HCT116 (cell line): Measurements from ENCODE around the gene KRCC1. TPM values are rescaled to one million over a fixed set of nuclear protein-coding genes. Genes with fewer than 3 reads are reported as not detected.

Experiments used
- ATAC-seq: fragments of 200-7000 bp; cut with Tn5 transposase; 2 replicates; pipeline ENCODE4 v1.9.1; 2020; ENCODE audit warnings: mild to moderate bottlenecking, moderate library complexity
- BruUV-seq: library from RNA; stranded (reverse); fragments of 400-500 nt; replicated peaks from 2 replicates; lab custom pipeline; 2021; lab: Mats Ljungman, UMichigan
- CTCF ChIA-PET: fragments of 300-600 bp; sonication (Branson Sonifier 250); formaldehyde crosslinking; loops from one replicate; lab custom pipeline; 2021; ENCODE audit warnings: antibody characterized with exemption; lab: Charles Lee
- POLR2A ChIA-PET: fragments of 300-600, 350-600 bp; sonication (Branson Sonifier 250); formaldehyde crosslinking; loops from one replicate; lab custom pipeline; 2021; ENCODE audit warnings: antibody characterized with exemption; lab: Charles Lee
- RAD21 ChIA-PET, 2 experiments: fragments of 300-600 bp; sonication (Branson Sonifier 250); formaldehyde crosslinking; loops; one replicate each; lab custom pipeline; 2023; ENCODE audit warnings: low total read pairs in 2 of 2; ENCODE audit not compliant: uncharacterized antibody in 2 of 2, unreplicated experiment in 2 of 2, low non-redundant PET in 1 of 2; lab: Charles Lee
- DNase-seq: peaks from one replicate; pipeline ENCODE4 v3.0.0-alpha.2; 2010; ENCODE audit warnings: low read depth, low spot score
- H2AFZ ChIP-seq: fragments of 200-600 bp; shearing (Covaris generic), sonication (generic); 2 replicates; pipeline ENCODE4 v1.6.1; 2017; ENCODE audit warnings: low read depth, mixed run types, mixed read lengths, antibody characterized with exemption, low read length; ENCODE audit not compliant: poor library complexity, severe bottlenecking
- H3K27ac ChIP-seq: 2 replicates; pipeline ENCODE4 v1.5.1; 2012; ENCODE audit warnings: low read depth, low read length
- H3K27me3 ChIP-seq: fragments of 200-600 bp; sonication (generic); 2 replicates; pipeline ENCODE4 v1.6.1; 2016; ENCODE audit warnings: mixed run types, low read length, mixed read lengths; ENCODE audit not compliant: insufficient read depth
- H3K36me3 ChIP-seq, 2 experiments: fragments of 200-500 bp in 1 of 2; fragments of 200-600 bp in 1 of 2; sonication (Bioruptor generic) in 1 of 2; sonication (generic) in 1 of 2; 2 replicates each; pipeline versions ENCODE4 v1.5.1 to v1.6.1; 2014 to 2016; ENCODE audit warnings: low read length in 2 of 2, inconsistent platforms in 1 of 2, mixed read lengths in 1 of 2, mixed run types in 1 of 2; ENCODE audit not compliant: insufficient read depth in 2 of 2, control insufficient read depth in 1 of 2
- H3K4me1 ChIP-seq, 2 experiments: fragments of 200-600 bp in 1 of 2; sonication (generic) in 1 of 2; 2 replicates each; pipeline versions ENCODE4 v1.5.1 to v1.6.1; 2012 to 2017; ENCODE audit warnings: low read length in 2 of 2, inconsistent platforms in 1 of 2, mild to moderate bottlenecking in 1 of 2, mixed read lengths in 1 of 2, mixed run types in 1 of 2, moderate library complexity in 1 of 2; ENCODE audit not compliant: insufficient read depth in 2 of 2, control insufficient read depth in 1 of 2
- H3K4me2 ChIP-seq: fragments of 200-600 bp; sonication (generic); 2 replicates; pipeline ENCODE4 v1.6.1; 2017; ENCODE audit warnings: mixed run types, low read length, mixed read lengths
- H3K4me3 ChIP-seq, 2 experiments: fragments of 200-600 bp in 1 of 2; sonication (generic) in 1 of 2; replicated peaks in 1 of 2; 2 replicates each; pipeline ENCODE4 v1.5.1; 2011 to 2016; ENCODE audit warnings: low read length in 2 of 2, control low read depth in 1 of 2, low read depth in 1 of 2, mild to moderate bottlenecking in 1 of 2, mixed read lengths in 1 of 2, mixed run types in 1 of 2
- H3K79me2 ChIP-seq: fragments of 200-600 bp; sonication (generic); 2 replicates; pipeline ENCODE4 v1.6.1; 2017; ENCODE audit warnings: mild to moderate bottlenecking, mixed run types, low read length, moderate library complexity, mixed read lengths; ENCODE audit not compliant: insufficient read depth
- H3K9ac ChIP-seq: fragments of 200-600 bp; sonication (generic); 2 replicates; pipeline ENCODE4 v1.6.1; 2016; ENCODE audit warnings: low read length, mixed read lengths
- H3K9me2 ChIP-seq: fragments of 200-600 bp; sonication (generic), shearing (Covaris generic); 2 replicates; pipeline ENCODE4 v1.6.1; 2017; ENCODE audit warnings: mixed run types, mild to moderate bottlenecking, moderate library complexity; ENCODE audit not compliant: insufficient read depth
- H3K9me3 ChIP-seq, 2 experiments: fragments of 200-500 bp in 1 of 2; fragments of 200-600 bp in 1 of 2; sonication (Bioruptor generic) in 1 of 2; sonication (generic) in 1 of 2; 2 replicates each; pipeline ENCODE4 v1.6.1; 2014 to 2017; ENCODE audit warnings: low read length in 2 of 2, mixed read lengths in 2 of 2, inconsistent platforms in 1 of 2, low read depth in 1 of 2, mild to moderate bottlenecking in 1 of 2, mixed run types in 1 of 2, moderate library complexity in 1 of 2; ENCODE audit not compliant: control insufficient read depth in 1 of 2, insufficient read depth in 1 of 2
- H4K20me1 ChIP-seq: fragments of 200-600 bp; sonication (generic), shearing (Covaris generic); 2 replicates; pipeline ENCODE4 v1.6.1; 2017; ENCODE audit warnings: mixed run types, mild to moderate bottlenecking, moderate library complexity; ENCODE audit not compliant: insufficient read depth
- CEBPB ChIP-seq: IDR thresholded peaks from 2 replicates; pipeline ENCODE4 v1.6.1; 2012; ENCODE audit warnings: low read depth
- ELF1 ChIP-seq: IDR thresholded peaks from 2 replicates; pipeline ENCODE4 v1.6.1; 2012; ENCODE audit warnings: low read depth, borderline replicate concordance
- EZH2phosphoT487 ChIP-seq: fragments of 200-600 bp; IDR thresholded peaks from 2 replicates; pipeline ENCODE4 v1.6.1; 2018; ENCODE audit warnings: antibody characterized with exemption, borderline replicate concordance
- FOSL1 ChIP-seq: IDR thresholded peaks from 2 replicates; pipeline ENCODE4 v1.6.1; 2012; ENCODE audit warnings: low read depth
- JUND ChIP-seq: IDR thresholded peaks from 2 replicates; pipeline ENCODE4 v1.6.1; 2012
- POLR2AphosphoS5 ChIP-seq: IDR thresholded peaks from 2 replicates; pipeline ENCODE4 v1.6.1; 2011; ENCODE audit warnings: mild to moderate bottlenecking, low read depth, low read length, moderate library complexity
- RAD21 ChIP-seq: IDR thresholded peaks from 2 replicates; pipeline ENCODE4 v1.6.1; 2012; ENCODE audit warnings: low read depth, mild to moderate bottlenecking
- REST ChIP-seq: IDR thresholded peaks from 2 replicates; pipeline ENCODE4 v1.6.1; 2012; ENCODE audit warnings: low read depth
- SP1 ChIP-seq: IDR thresholded peaks from 2 replicates; pipeline ENCODE4 v1.6.1; 2012; ENCODE audit warnings: low read depth
- SRF ChIP-seq: IDR thresholded peaks from 2 replicates; pipeline ENCODE4 v1.6.1; 2012; ENCODE audit warnings: low read depth
- TCF7L2 ChIP-seq: IDR thresholded peaks from 2 replicates; pipeline ENCODE4 v1.7.0; 2011; ENCODE audit warnings: borderline replicate concordance, inconsistent platforms; ENCODE audit not compliant: insufficient read depth, insufficient read length; ENCODE audit errors: extremely low read depth
- YY1 ChIP-seq: IDR thresholded peaks from 2 replicates; pipeline ENCODE4 v1.6.1; 2011; ENCODE audit warnings: low read length, low read depth, moderate library complexity, mild to moderate bottlenecking; ENCODE audit not compliant: insufficient replicate concordance; ENCODE audit errors: extremely low read depth
- ZBTB33 ChIP-seq: IDR thresholded peaks from 2 replicates; pipeline ENCODE4 v1.6.1; 2011; ENCODE audit warnings: mild to moderate bottlenecking, low read length, moderate library complexity; ENCODE audit not compliant: insufficient replicate concordance; ENCODE audit errors: extremely low read depth
- ZFX ChIP-seq: fragments of 450-650 bp; IDR thresholded peaks from 2 replicates; pipeline ENCODE4 v1.6.1; 2017
- ZNF274 ChIP-seq: fragments of 200-500 bp; sonication (Bioruptor generic); IDR thresholded peaks from 2 replicates; pipeline ENCODE4 v1.6.1; 2014; ENCODE audit warnings: mild to moderate bottlenecking, low read depth, low read length, inconsistent platforms
- intact Hi-C: fragments of 100-400 bp; cut with micrococcal nuclease; formaldehyde crosslinking; loops from 2 replicates; pipeline ENCODE4 v1.10.0; 2022
- total RNA-seq: library from RNA; stranded (reverse); gene quantifications from one replicate; pipeline ENCODE4 v1.2.1, GENCODE V29; 2021; ENCODE audit not compliant: unreplicated experiment
- TF ChIP-seq, protein P1 (sequence below): IDR thresholded peaks from 2 replicates; pipeline ENCODE4 v1.6.1; 2012
- TF ChIP-seq, protein P2 (sequence below): IDR thresholded peaks from 2 replicates; pipeline ENCODE4 v1.6.1; 2012

The KRCC1 gene
- total RNA-seq, 1 experiment from 2014 or later: 5.8 TPM

DNA sequence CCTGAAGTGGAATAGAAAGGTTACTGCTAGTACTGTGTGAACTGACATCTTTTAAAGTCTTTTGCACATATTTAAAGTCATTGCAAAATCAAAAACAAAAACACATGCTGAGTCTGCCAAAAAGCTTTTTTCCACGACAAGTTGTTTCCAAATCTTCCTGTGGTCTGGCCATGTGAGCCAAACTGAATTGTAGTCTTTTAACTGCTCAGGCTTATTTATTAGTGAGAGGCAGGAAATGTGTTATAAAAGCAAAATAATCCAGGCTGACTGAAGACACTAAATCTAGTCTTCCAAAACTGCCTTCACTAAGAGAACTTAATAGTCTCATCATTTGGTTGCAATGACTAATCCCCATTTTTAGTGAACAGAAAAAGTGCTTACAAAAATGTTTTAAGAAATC, 2.3 kb downstream of the KRCC1 start:
- no TSS peak for BruUV-seq
- intact Hi-C loops: no loop called here
- H3K4me1 ChIP-seq: peaks cover 7 to 21% of the 10 kb centered on the region in 2 experiments; a peak in 3 of 4 replicates
- peak overlapping the region; percentile 71; the same call in 1 of the 2 replicates for H3K4me2 ChIP-seq
- no peak overlapping the region for H3K4me3 ChIP-seq
- no peak for DNase-seq
- H3K27me3 ChIP-seq: no peaks in the 10 kb centered on the region
- no peaks in the 10 kb centered on the region for H3K9me2 ChIP-seq
- no peaks in the 10 kb centered on the region for H3K36me3 ChIP-seq
- H4K20me1 ChIP-seq: no peaks in the 10 kb centered on the region
- H3K9me3 ChIP-seq: no peaks in the 10 kb centered on the region
- H2AFZ ChIP-seq: no peak overlapping the region
- TF ChIP-seq FOSL1 (no peak), SRF (no peak), CEBPB (no peak), ZFX (no peak), ZBTB33 (no peak), SP1 (no peak), EZH2phosphoT487 (no peak), ZNF274 (no peak), POLR2AphosphoS5 (no peak), ELF1 (no peak), YY1 (no peak), REST (no peak), JUND (no peak), TCF7L2 (no peak), RAD21 (no peak)
- TF ChIP-seq, protein P1, sequence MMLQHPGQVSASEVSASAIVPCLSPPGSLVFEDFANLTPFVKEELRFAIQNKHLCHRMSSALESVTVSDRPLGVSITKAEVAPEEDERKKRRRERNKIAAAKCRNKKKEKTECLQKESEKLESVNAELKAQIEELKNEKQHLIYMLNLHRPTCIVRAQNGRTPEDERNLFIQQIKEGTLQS: no peak
- TF ChIP-seq, protein P2, sequence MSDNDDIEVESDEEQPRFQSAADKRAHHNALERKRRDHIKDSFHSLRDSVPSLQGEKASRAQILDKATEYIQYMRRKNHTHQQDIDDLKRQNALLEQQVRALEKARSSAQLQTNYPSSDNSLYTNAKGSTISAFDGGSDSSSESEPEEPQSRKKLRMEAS: no peak
- TF ChIP-seq, all 23 proteins: peak for 0
- no peak overlapping the region for H3K27ac ChIP-seq
- no peak for ATAC-seq
- peaks cover 26% of the 10 kb centered on the region for H3K79me2 ChIP-seq
- ChIA-PET POLR2A (no interaction called here), CTCF (no interaction called here), RAD21 (no interaction called here)
- H3K9ac ChIP-seq: no peak overlapping the region
